GM15510 (cell line): ENCODE data around the gene DOK4.

Experiments used
- POLR2A ChIP-seq: IDR thresholded peaks from 3 replicates; pipeline ENCODE4 v1.6.1; 2011; ENCODE audit warnings: borderline replicate concordance; ENCODE audit not compliant: insufficient read length; ENCODE audit errors: extremely low read depth

The DOK4 gene

GRCh38 chr16:57514371-57514770, 28.1 kb upstream of the DOK4 start:
- TF ChIP-seq POLR2A, result no peak

- TF ChIP-seq POLR2A, result no peak
Measured at GRCh38 chr16:57513371-57514102, 27.2 kb upstream of the DOK4 start.

GRCh38 chr16:57512296-57513001, 26.2 kb upstream of the DOK4 start:
- no peak for TF ChIP-seq POLR2A

- no peak for TF ChIP-seq POLR2A
Measured at GRCh38 chr16:57510016-57510871, 24.0 kb upstream of the DOK4 start.

GRCh38 chr16:57509231-57509923, 23.1 kb upstream of the DOK4 start:
- TF ChIP-seq POLR2A, result no peak

- TF ChIP-seq POLR2A, result no peak
Measured at GRCh38 chr16:57508035-57508425, 21.7 kb upstream of the DOK4 start.

GRCh38 chr16:57507136-57508034, 21.1 kb upstream of the DOK4 start:
- no peak for TF ChIP-seq POLR2A

- no peak for TF ChIP-seq POLR2A
Measured at GRCh38 chr16:57505169-57505568, 18.9 kb upstream of the DOK4 start.

- TF ChIP-seq POLR2A, result no peak
Measured at GRCh38 chr16:57504491-57504890, 18.2 kb upstream of the DOK4 start.

- TF ChIP-seq POLR2A, result no peak
Measured at GRCh38 chr16:57504001-57504400, 17.7 kb upstream of the DOK4 start.

- no peak for TF ChIP-seq POLR2A
Measured at GRCh38 chr16:57503366-57503765, 17.1 kb upstream of the DOK4 start.

GRCh38 chr16:57502048-57502775, 15.9 kb upstream of the DOK4 start:
- TF ChIP-seq POLR2A, result no peak

- TF ChIP-seq POLR2A, result no peak
Measured at GRCh38 chr16:57501492-57501891, 15.2 kb upstream of the DOK4 start.

- no peak for TF ChIP-seq POLR2A
Measured at GRCh38 chr16:57500578-57501111, 14.4 kb upstream of the DOK4 start.

- no peak for TF ChIP-seq POLR2A
Measured at GRCh38 chr16:57498031-57498430, 11.7 kb upstream of the DOK4 start.
